PC-3 (cell line): Measurements from ENCODE around the gene DNAJC6. TPM values are rescaled to one million over a fixed set of nuclear protein-coding genes. Genes with fewer than 3 reads are reported as not detected.
A peak's percentile ranks its signal among the peaks of the same experiment; 100 is the strongest.

Experiments used
- ATAC-seq: fragments of 200-7000 bp; cut with Tn5 transposase; 2 replicates; pipeline ENCODE4 v1.9.1; 2020; ENCODE audit warnings: mild to moderate bottlenecking, moderate library complexity
- BruUV-seq: library from RNA; stranded (reverse); fragments of 400-500 nt; replicated peaks from 2 replicates; lab custom pipeline; 2021; lab: Mats Ljungman, UMichigan
- CTCF ChIA-PET: fragments of 300-600 bp; sonication (Branson Sonifier 250); formaldehyde crosslinking; loops from one replicate; lab custom pipeline; 2022; ENCODE audit warnings: antibody characterized with exemption; lab: Charles Lee
- POLR2A ChIA-PET: fragments of 300-600 bp; sonication (Branson Sonifier 250); formaldehyde crosslinking; loops from one replicate; lab custom pipeline; 2022; ENCODE audit warnings: antibody characterized with exemption; ENCODE audit not compliant: unreplicated experiment; lab: Charles Lee
- DNase-seq: peaks from one replicate; pipeline ENCODE4 v3.0.0-alpha.2; 2015
- H2AFZ ChIP-seq: fragments of 300-600 bp; sonication (generic); 2 replicates; pipeline ENCODE4 v1.6.0; 2016; ENCODE audit warnings: antibody characterized with exemption, low read length
- H3F3A ChIP-seq: fragments of 300-600 bp; sonication (generic); one replicate; pipeline ENCODE4 v1.6.0; 2017; ENCODE audit warnings: antibody characterized with exemption, low read length, control low read depth, mild to moderate bottlenecking; ENCODE audit not compliant: unreplicated experiment
- H3K27ac ChIP-seq: fragments of 300-600 bp; sonication (generic); 2 replicates; pipeline ENCODE4 v1.5.1; 2016; ENCODE audit warnings: mild to moderate bottlenecking, low read length
- H3K27me3 ChIP-seq: fragments of 300-600 bp; sonication (generic); 2 replicates; pipeline ENCODE4 v1.6.1; 2016; ENCODE audit warnings: low read length, mixed read lengths
- H3K36me3 ChIP-seq: fragments of 300-600 bp; sonication (generic); 2 replicates; pipeline ENCODE4 v1.6.1; 2016; ENCODE audit warnings: low read depth, mixed run types, low read length, mixed read lengths
- H3K4me1 ChIP-seq: fragments of 300-600 bp; sonication (generic); 2 replicates; pipeline ENCODE4 v1.5.1; 2016; ENCODE audit warnings: low read length; ENCODE audit not compliant: insufficient read depth
- H3K4me2 ChIP-seq: fragments of 300-600 bp; sonication (generic); 2 replicates; pipeline ENCODE4 v1.6.0; 2016; ENCODE audit warnings: low read length
- H3K4me3 ChIP-seq: fragments of 300-600 bp; sonication (generic); 2 replicates; pipeline ENCODE4 v1.5.1; 2016; ENCODE audit warnings: mild to moderate bottlenecking, low read length, mixed read lengths
- H3K79me2 ChIP-seq: fragments of 300-600 bp; sonication (generic); 2 replicates; pipeline ENCODE4 v1.6.1; 2017; ENCODE audit warnings: low read length, mixed read lengths
- H3K9ac ChIP-seq: fragments of 300-600 bp; sonication (generic); 2 replicates; pipeline ENCODE4 v1.6.0; 2016; ENCODE audit warnings: mild to moderate bottlenecking, low read length
- H3K9me2 ChIP-seq: fragments of 300-600 bp; sonication (generic); replicated peaks from 2 replicates; pipeline ENCODE4 v1.6.1; 2016; ENCODE audit warnings: mixed run types, low read length, mixed read lengths
- H3K9me3 ChIP-seq: fragments of 300-600 bp; sonication (generic); 2 replicates; pipeline ENCODE4 v1.6.1; 2016; ENCODE audit warnings: low read length, mixed read lengths
- H4K20me1 ChIP-seq: fragments of 300-600 bp; sonication (generic); 2 replicates; pipeline ENCODE4 v1.6.1; 2016; ENCODE audit warnings: low read length, mixed read lengths
- EZH2 ChIP-seq: fragments of 300-600 bp; sonication (generic); IDR thresholded peaks from one replicate; pipeline ENCODE4 v1.6.1; 2017; ENCODE audit warnings: antibody characterized with exemption, mild to moderate bottlenecking, low read length; ENCODE audit not compliant: unreplicated experiment
- EZH2phosphoT487 ChIP-seq: fragments of 300-600 bp; sonication (generic); IDR thresholded peaks from 2 replicates; pipeline ENCODE4 v1.6.1; 2018; ENCODE audit warnings: mild to moderate bottlenecking, antibody characterized with exemption, low read length, borderline replicate concordance
- intact Hi-C: fragments of 100-400 bp; cut with micrococcal nuclease; formaldehyde crosslinking; loops from 2 replicates; pipeline ENCODE4 v1.9.0; 2023
- total RNA-seq: library from RNA; depleted of rRNA; stranded (reverse); fragments of >200 nt; gene quantifications from 2 replicates; pipeline ENCODE4 v1.2.3, GENCODE V29; 2014
- TF ChIP-seq, protein P1 (sequence below): fragments of 300-600 bp; sonication (generic); conservative IDR thresholded peaks from 2 replicates; pipeline ENCODE4 v1.5.1; 2017; ENCODE audit warnings: antibody characterized with exemption, low read depth, mild to moderate bottlenecking, low read length

The DNAJC6 gene
- total RNA-seq, 1 experiment from 2014 or later = 3.0 TPM

DNA sequence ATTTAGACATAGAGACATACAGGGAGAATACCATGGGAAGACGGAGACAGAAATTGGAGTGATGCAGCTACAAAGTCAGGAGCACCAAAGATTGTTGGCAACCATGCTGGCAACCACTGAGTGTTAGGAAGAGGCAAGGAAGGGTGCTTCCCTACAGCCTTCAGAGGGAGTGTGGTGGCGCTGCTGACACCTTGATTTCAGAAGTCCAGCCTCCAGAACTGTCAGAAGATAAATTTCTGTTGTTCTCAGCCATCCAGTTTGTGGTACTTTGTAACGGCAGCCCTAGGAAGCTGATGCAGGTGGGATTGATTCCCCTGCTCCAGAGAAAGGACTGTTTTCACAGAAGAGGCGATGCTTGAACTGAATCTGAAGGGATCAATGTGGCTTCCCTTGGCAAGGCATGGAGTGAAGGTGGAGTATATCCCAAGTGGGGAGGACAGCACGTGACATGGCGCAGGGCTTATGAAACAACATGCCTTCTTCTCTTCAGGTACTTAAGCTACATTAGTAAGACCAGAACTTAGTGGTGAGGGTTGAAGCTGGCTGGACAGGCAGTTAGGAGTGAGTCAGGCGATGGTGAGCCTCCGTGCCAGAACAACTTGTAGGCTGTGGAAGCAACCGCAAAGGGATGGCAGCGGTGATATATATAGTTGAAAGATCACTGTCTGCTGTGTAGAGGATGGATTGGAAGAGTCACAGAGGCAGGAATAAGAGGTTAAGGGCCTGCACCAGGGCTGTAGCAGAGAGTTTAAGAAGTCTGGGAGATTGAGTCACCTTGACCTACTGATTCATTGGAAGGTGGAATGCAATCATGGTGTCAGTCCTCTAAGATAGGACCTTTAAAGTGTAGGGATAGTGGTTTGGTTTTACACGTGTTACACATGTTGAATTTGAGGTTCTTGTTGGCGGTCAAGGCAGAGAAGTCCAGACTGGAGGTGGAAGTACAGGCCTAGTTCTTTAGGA is 113.2 kb downstream of the DNAJC6 start:
- ATAC-seq = no peak

DNA sequence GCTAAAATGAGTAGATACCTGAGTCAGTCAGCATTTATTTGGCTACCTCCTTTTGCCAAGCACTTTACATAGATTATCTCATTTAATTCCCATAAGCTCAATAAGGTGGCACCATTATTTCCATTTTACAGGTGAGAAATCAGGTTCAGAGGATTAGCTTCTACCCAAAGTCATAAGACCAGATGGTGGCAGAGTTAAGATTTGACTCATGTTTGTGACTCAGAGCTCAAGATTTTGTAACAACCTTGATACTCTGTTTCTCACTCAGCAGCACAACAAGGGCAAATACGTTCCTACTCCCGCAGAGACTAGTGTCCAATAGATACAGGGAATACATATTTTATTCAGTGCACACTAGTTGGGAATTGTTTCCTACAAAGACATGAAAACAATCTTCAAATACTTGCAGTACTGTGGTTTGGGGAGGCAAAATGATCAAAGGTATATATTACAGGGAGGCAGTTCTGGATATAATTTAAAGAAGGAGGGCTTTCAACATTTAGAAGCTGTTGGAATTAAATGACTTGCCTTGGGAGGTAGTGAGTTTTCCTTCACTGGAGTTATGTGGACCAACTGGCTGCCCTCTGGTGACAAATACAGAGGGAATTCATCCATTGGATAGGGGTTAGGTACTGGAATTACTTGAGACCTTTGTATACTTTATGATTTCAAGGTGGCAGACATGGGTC is 114.7 kb downstream of the DNAJC6 start:
- no peaks in the 10 kb centered on the region for H3K9me3 ChIP-seq
- TF ChIP-seq EZH2phosphoT487 (no peak), EZH2 (no peak)
- no peaks in the 10 kb centered on the region for H4K20me1 ChIP-seq
- ATAC-seq = peak; percentile 6
- H3K4me3 ChIP-seq = peak overlapping the region; percentile 37
- H3K79me2 ChIP-seq = peaks cover 43% of the 10 kb centered on the region
- intact Hi-C loops = loop anchor here (5.0 to 10.0 kb wide), 3 partner anchors 357 to 1508 kb away; partner anchors contain the start of gene RAVER2
- H3K36me3 ChIP-seq = 0 out of 2 replicates have a peak, but pooled peaks cover 5% of the 10 kb centered on the region
- peak overlapping the region; percentile 68 for H3K4me2 ChIP-seq
- no peaks in the 10 kb centered on the region for H3K27me3 ChIP-seq
- H3K9me2 ChIP-seq = no peaks in the 10 kb centered on the region
- H2AFZ ChIP-seq = no peak overlapping the region
- no peak overlapping the region; the same call in 1 of the 2 replicates for H3K9ac ChIP-seq
- peak; percentile 93 for DNase-seq
- no peaks in the 10 kb centered on the region for H3F3A ChIP-seq
- CTCF ChIA-PET = interaction anchor here (1.3 kb wide), 1 partner anchor 35 kb away, joined by 4 read pairs; no protein-coding TSS in a partner anchor
- no TSS peak for BruUV-seq
- peak overlapping the region; percentile 77 for H3K27ac ChIP-seq
- POLR2A ChIA-PET = no interaction called here
- H3K4me1 ChIP-seq = peaks cover 55% of the 10 kb centered on the region

More for the DNA sequence above, 113.2 kb downstream of the DNAJC6 start:
- Histone ChIP-seq H3K9me2 (no peaks in the 10 kb centered on the region), H3K36me3 (0 out of 2 replicates have a peak, but pooled peaks cover 5% of the 10 kb centered on the region), H3K27ac (no peak overlapping the region), H3K79me2 (peaks cover 43% of the 10 kb centered on the region), H3K27me3 (no peaks in the 10 kb centered on the region), H2AFZ (no peak overlapping the region), H3K4me1 (peaks cover 67% of the 10 kb centered on the region), H4K20me1 (no peaks in the 10 kb centered on the region), H3K9ac (no peak overlapping the region), H3K9me3 (no peaks in the 10 kb centered on the region), H3K4me3 (peak overlapping the region; percentile 86), H3F3A (no peaks in the 10 kb centered on the region), H3K4me2 (peak overlapping the region; percentile 92)
- CTCF ChIA-PET = no interaction called here
- POLR2A ChIA-PET = no interaction called here
- BruUV-seq = no TSS peak
- DNase-seq = peak; percentile 31
- intact Hi-C loops = loop anchor here (5.0 to 10.0 kb wide), 3 partner anchors 355 to 1510 kb away; partner anchors contain the start of gene RAVER2
- TF ChIP-seq EZH2phosphoT487 (no peak), EZH2 (no peak)
- TF ChIP-seq, protein P1, sequence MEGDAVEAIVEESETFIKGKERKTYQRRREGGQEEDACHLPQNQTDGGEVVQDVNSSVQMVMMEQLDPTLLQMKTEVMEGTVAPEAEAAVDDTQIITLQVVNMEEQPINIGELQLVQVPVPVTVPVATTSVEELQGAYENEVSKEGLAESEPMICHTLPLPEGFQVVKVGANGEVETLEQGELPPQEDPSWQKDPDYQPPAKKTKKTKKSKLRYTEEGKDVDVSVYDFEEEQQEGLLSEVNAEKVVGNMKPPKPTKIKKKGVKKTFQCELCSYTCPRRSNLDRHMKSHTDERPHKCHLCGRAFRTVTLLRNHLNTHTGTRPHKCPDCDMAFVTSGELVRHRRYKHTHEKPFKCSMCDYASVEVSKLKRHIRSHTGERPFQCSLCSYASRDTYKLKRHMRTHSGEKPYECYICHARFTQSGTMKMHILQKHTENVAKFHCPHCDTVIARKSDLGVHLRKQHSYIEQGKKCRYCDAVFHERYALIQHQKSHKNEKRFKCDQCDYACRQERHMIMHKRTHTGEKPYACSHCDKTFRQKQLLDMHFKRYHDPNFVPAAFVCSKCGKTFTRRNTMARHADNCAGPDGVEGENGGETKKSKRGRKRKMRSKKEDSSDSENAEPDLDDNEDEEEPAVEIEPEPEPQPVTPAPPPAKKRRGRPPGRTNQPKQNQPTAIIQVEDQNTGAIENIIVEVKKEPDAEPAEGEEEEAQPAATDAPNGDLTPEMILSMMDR = no peak

DNA sequence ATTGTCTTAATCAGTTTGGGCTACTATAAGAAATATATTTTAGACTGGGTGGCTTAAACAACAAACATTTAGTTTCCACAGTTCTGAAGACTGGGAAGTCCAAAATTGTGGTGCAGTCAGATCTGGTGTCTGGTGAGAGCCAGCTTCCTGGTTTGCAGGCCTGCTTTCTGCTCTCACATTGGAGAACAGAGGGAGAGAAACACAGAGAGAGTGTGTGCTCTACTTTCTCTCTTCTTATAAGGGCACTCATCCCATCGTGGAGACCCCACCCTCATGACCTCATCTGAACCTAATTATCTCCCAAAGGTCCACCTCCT is 115.2 kb downstream of the DNAJC6 start:
- no peak overlapping the region; the same call in 1 of the 2 replicates for H3K9ac ChIP-seq
- H3K9me3 ChIP-seq = no peaks in the 10 kb centered on the region
- H3K4me1 ChIP-seq = peaks cover 55% of the 10 kb centered on the region
- peak overlapping the region; percentile 68 for H3K4me2 ChIP-seq
- peaks cover 43% of the 10 kb centered on the region for H3K79me2 ChIP-seq
- H3K27me3 ChIP-seq = no peaks in the 10 kb centered on the region
- H3F3A ChIP-seq = no peaks in the 10 kb centered on the region
- 0 out of 2 replicates have a peak, but pooled peaks cover 5% of the 10 kb centered on the region for H3K36me3 ChIP-seq
- H4K20me1 ChIP-seq = no peaks in the 10 kb centered on the region
- CTCF ChIA-PET = interaction anchor here (1.3 kb wide), 1 partner anchor 35 kb away, joined by 4 read pairs; no protein-coding TSS in a partner anchor
- no peaks in the 10 kb centered on the region for H3K9me2 ChIP-seq
- TF ChIP-seq EZH2phosphoT487 = no peak
- TF ChIP-seq EZH2 = no peak
- TF ChIP-seq, protein P1 = no peak
- no peak overlapping the region for H2AFZ ChIP-seq
- no peak for DNase-seq
- no TSS peak for BruUV-seq
- peak overlapping the region; percentile 37 for H3K4me3 ChIP-seq
- POLR2A ChIA-PET = no interaction called here
- peak overlapping the region; percentile 77 for H3K27ac ChIP-seq
- intact Hi-C loops = loop anchor here (5.0 to 10.0 kb wide), 3 partner anchors 357 to 1508 kb away; partner anchors contain the start of gene RAVER2
- ATAC-seq = no peak
